ENCODE measurements around the gene ICA1. TPM values are rescaled to one million over a fixed set of nuclear protein-coding genes. Genes with fewer than 3 reads are reported as not detected.

Gene ICA1
- polyA plus RNA-seq, 3 donors = 3.2 to 7.0 (median 4.2) TPM

- Histone ChIP-seq H3K9me3 (replicated peaks in 1 of 2; ENCODE audit: control insufficient read depth in 1 of 2, insufficient read depth in 1 of 2, low read length in 2 of 2) (no peaks in the 10 kb centered on the region), H2AFZ (ENCODE audit: insufficient read depth, low read depth, low read length, poor library complexity, severe bottlenecking) (no peak overlapping the region), H3K27me3 (ENCODE audit: control insufficient read depth in 2 of 2, insufficient read depth in 2 of 2, low read length in 2 of 2) (no peaks in the 10 kb centered on the region), H3K79me2 (ENCODE audit: insufficient read depth, low read length) (no peaks in the 10 kb centered on the region), H3K27ac (ENCODE audit: low read depth in 1 of 2, low read length in 2 of 2) (no peak overlapping the region), H3K36me3 (replicated peaks in 1 of 2; ENCODE audit: control insufficient read depth in 1 of 2, insufficient read depth in 2 of 2, low read length in 2 of 2) (no peaks in the 10 kb centered on the region), H3K4me1 (ENCODE audit: control insufficient read depth in 1 of 2, insufficient read depth in 2 of 2, low read length in 2 of 2) (peaks cover 0 to 2% of the 10 kb centered on the region in 2 donors), H4K20me1 (ENCODE audit: insufficient read depth, low read length) (no peaks in the 10 kb centered on the region), H3K4me3 (replicated peaks in 1 of 3; ENCODE audit: low read depth in 2 of 3, low read length in 3 of 3) (no peak overlapping the region), H3K4me2 (replicated peaks; ENCODE audit: extremely low read depth, low read length, poor library complexity, severe bottlenecking) (no peak overlapping the region), H3K9ac (ENCODE audit: insufficient read depth, low read length, poor library complexity, severe bottlenecking) (no peak overlapping the region)
- WGBS (ENCODE audit: insufficient coverage) = no CpG with 5 or more reads among the region's 4 CpGs
- Mint-ChIP-seq H3K27ac (no peak overlapping the region), H3K27me3 (ENCODE audit: low read depth in 3 of 3) (peaks cover 0 to 3% (median 0%) of the 10 kb centered on the region in 3 donors), H3K9me3 (peaks cover 0 to 1% (median 0%) of the 10 kb centered on the region in 7 donors), H3K36me3 (peaks cover 0 to 2% of the 10 kb centered on the region in 2 donors), H3K4me3 (no peak overlapping the region), H3K4me1 (peaks cover 18% of the 10 kb centered on the region)
- intact Hi-C loops (cut with micrococcal nuclease) = no loop called here
- no peak for DNase-seq
- TF ChIP-seq, protein P1, sequence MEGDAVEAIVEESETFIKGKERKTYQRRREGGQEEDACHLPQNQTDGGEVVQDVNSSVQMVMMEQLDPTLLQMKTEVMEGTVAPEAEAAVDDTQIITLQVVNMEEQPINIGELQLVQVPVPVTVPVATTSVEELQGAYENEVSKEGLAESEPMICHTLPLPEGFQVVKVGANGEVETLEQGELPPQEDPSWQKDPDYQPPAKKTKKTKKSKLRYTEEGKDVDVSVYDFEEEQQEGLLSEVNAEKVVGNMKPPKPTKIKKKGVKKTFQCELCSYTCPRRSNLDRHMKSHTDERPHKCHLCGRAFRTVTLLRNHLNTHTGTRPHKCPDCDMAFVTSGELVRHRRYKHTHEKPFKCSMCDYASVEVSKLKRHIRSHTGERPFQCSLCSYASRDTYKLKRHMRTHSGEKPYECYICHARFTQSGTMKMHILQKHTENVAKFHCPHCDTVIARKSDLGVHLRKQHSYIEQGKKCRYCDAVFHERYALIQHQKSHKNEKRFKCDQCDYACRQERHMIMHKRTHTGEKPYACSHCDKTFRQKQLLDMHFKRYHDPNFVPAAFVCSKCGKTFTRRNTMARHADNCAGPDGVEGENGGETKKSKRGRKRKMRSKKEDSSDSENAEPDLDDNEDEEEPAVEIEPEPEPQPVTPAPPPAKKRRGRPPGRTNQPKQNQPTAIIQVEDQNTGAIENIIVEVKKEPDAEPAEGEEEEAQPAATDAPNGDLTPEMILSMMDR (IDR thresholded peaks at IDR 0.05) = no peak
These were observed 96.8 kb downstream of the ICA1 start for GRCh38 chr7:8165150-8165549.

DNA sequence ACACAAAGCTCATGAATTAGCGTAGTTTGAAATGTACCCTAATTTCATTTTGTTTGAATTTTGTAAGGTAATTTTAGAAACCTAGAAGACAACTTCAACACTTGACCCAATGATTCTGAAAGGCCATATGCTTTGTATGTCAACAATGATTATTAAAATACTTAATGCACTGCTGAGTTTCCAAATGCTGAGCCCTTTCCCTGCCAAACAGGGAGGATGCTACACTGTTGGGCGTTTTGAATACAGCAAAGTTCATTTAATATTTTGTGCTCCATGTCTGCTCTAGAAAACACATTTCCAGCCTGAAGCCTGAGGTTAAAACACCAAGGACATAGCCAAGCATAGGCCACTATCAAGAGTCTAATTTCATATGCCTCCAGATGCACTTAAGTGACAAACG, 99.8 kb downstream of the ICA1 start:
- Histone ChIP-seq H3K4me2 (replicated peaks; ENCODE audit: extremely low read depth, low read length, poor library complexity, severe bottlenecking) (no peak overlapping the region), H4K20me1 (ENCODE audit: insufficient read depth, low read length) (no peaks in the 10 kb centered on the region), H3K4me3 (replicated peaks in 1 of 3; ENCODE audit: low read depth in 2 of 3, low read length in 3 of 3) (no peak overlapping the region), H3K9ac (ENCODE audit: insufficient read depth, low read length, poor library complexity, severe bottlenecking) (no peak overlapping the region), H3K27me3 (ENCODE audit: control insufficient read depth in 2 of 2, insufficient read depth in 2 of 2, low read length in 2 of 2) (no peaks in the 10 kb centered on the region), H3K36me3 (replicated peaks in 1 of 2; ENCODE audit: control insufficient read depth in 1 of 2, insufficient read depth in 2 of 2, low read length in 2 of 2) (no peaks in the 10 kb centered on the region), H3K4me1 (ENCODE audit: control insufficient read depth in 1 of 2, insufficient read depth in 2 of 2, low read length in 2 of 2) (peaks cover 0 to 2% of the 10 kb centered on the region in 2 donors), H2AFZ (ENCODE audit: insufficient read depth, low read depth, low read length, poor library complexity, severe bottlenecking) (no peak overlapping the region), H3K27ac (ENCODE audit: low read depth in 1 of 2, low read length in 2 of 2) (no peak overlapping the region), H3K9me3 (replicated peaks in 1 of 2; ENCODE audit: control insufficient read depth in 1 of 2, insufficient read depth in 1 of 2, low read length in 2 of 2) (no peaks in the 10 kb centered on the region), H3K79me2 (ENCODE audit: insufficient read depth, low read length) (no peaks in the 10 kb centered on the region)
- TF ChIP-seq, protein P1 (IDR thresholded peaks at IDR 0.05) = no peak
- intact Hi-C loops (cut with micrococcal nuclease) = no loop called here
- DNase-seq = no peak
- H3K4me1 Mint-ChIP-seq = peaks cover 18% of the 10 kb centered on the region
- no peak overlapping the region for H3K27ac Mint-ChIP-seq
- peaks cover 0 to 1% (median 0%) of the 10 kb centered on the region in 7 donors for H3K9me3 Mint-ChIP-seq
- H3K36me3 Mint-ChIP-seq = peaks cover 0 to 2% of the 10 kb centered on the region in 2 donors
- H3K27me3 Mint-ChIP-seq (ENCODE audit: low read depth in 3 of 3) = peaks cover 0 to 3% (median 0%) of the 10 kb centered on the region in 3 donors
- WGBS (ENCODE audit: insufficient coverage) = 60% methylated on average over 1 of the region's 3 CpGs
- no peak overlapping the region for H3K4me3 Mint-ChIP-seq
